Medulla oblongata (tissue), 1 donor: ENCODE data around the gene HIP1.
"Not testable (repeated sequence)": the region's sequence is repeated elsewhere in the genome, so short reads cannot be mapped to it uniquely, and the experiment has no call there.

Experiments used
- DNase-seq: peaks from one replicate; pipeline ENCODE4 v3.0.0-alpha.2; 2015; ENCODE audit errors: extremely low spot score

The HIP1 gene

GRCh38 chr7:75531359-75531821, 207.4 kb downstream of the HIP1 start:
- no peak for DNase-seq

GRCh38 chr7:75527224-75527722, 211.5 kb downstream of the HIP1 start:
- not testable (repeated sequence) for DNase-seq

- DNase-seq: not testable (repeated sequence)
These were observed 217.0 kb downstream of the HIP1 start for GRCh38 chr7:75521727-75522126.

- DNase-seq: not testable (repeated sequence)
These were observed 219.9 kb downstream of the HIP1 start for GRCh38 chr7:75518842-75519241.

- DNase-seq: not testable (repeated sequence)
These were observed 229.7 kb downstream of the HIP1 start for GRCh38 chr7:75509033-75509432.

- DNase-seq: not testable (repeated sequence)
These were observed 246.7 kb downstream of the HIP1 start, which contains the start of gene SPDYE5 for GRCh38 chr7:75492020-75492419. Gene SPDYE5 (plus strand): TSS chr7:75492320. CDS start chr7:75494048, 1,728 bp downstream.

- peak; percentile 86 for DNase-seq
These were observed 252.6 kb downstream of the HIP1 start, which contains the start of gene POM121C for GRCh38 chr7:75485979-75486643. Gene POM121C (minus strand): TSS chr7:75486299. CDS start chr7:75441496, 44,803 bp downstream.

- DNase-seq: not testable (repeated sequence)
These were observed 253.3 kb downstream of the HIP1 start for GRCh38 chr7:75485355-75485978.
